GM21367 (cell line): ENCODE measurements around the gene PXDN.
"Not testable (repeated sequence)": the region's sequence is repeated elsewhere in the genome, so short reads cannot be mapped to it uniquely, and the experiment has no call there.

Experiments used
- ATAC-seq: cut with Tn5 transposase; IDR thresholded peaks from one replicate; pipeline ENCODE4 v1.9.1; 2021; ENCODE audit not compliant: unreplicated experiment

The PXDN gene

GRCh38 chr2:1688161-1688560, 56.2 kb downstream of the PXDN start:
- ATAC-seq, result no peak

- ATAC-seq, result no peak
Measured at GRCh38 chr2:1687254-1687653, 57.1 kb downstream of the PXDN start.

GRCh38 chr2:1686784-1687105, 57.6 kb downstream of the PXDN start:
- no peak for ATAC-seq

- no peak for ATAC-seq
Measured at GRCh38 chr2:1685957-1686783, 58.1 kb downstream of the PXDN start.

- no peak for ATAC-seq
Measured at GRCh38 chr2:1685078-1685956, 59.0 kb downstream of the PXDN start.

- ATAC-seq, result no peak
Measured at GRCh38 chr2:1683297-1683696, 61.0 kb downstream of the PXDN start.

- ATAC-seq, result no peak
Measured at GRCh38 chr2:1682181-1682440, 62.2 kb downstream of the PXDN start.

GRCh38 chr2:1681323-1682180, 62.8 kb downstream of the PXDN start:
- ATAC-seq, result no peak

GRCh38 chr2:1681017-1681318, 63.3 kb downstream of the PXDN start:
- ATAC-seq, result no peak

GRCh38 chr2:1680222-1681016, 63.9 kb downstream of the PXDN start:
- ATAC-seq, result no peak

- not testable (repeated sequence) for ATAC-seq
Measured at GRCh38 chr2:1679488-1680039, 64.8 kb downstream of the PXDN start.

GRCh38 chr2:1679065-1679464, 65.2 kb downstream of the PXDN start:
- not testable (repeated sequence) for ATAC-seq

- no peak for ATAC-seq
Measured at GRCh38 chr2:1678609-1679008, 65.7 kb downstream of the PXDN start.

GRCh38 chr2:1677821-1678165, 66.5 kb downstream of the PXDN start:
- no peak for ATAC-seq

GRCh38 chr2:1676913-1677820, 67.1 kb downstream of the PXDN start:
- no peak for ATAC-seq

- ATAC-seq, result no peak
Measured at GRCh38 chr2:1676091-1676912, 68.0 kb downstream of the PXDN start.

GRCh38 chr2:1675633-1676032, 68.7 kb downstream of the PXDN start:
- no peak for ATAC-seq

- ATAC-seq, result no peak
Measured at GRCh38 chr2:1674766-1675397, 69.4 kb downstream of the PXDN start.
